Activated CD4-positive, CD25-positive, alpha-beta regulatory T cell treated with anti-CD3 and anti-CD28 coated beads, Interleukin-2, amount 50 U/mL, for 72 hours (primary cell): Measurements from ENCODE around the gene RAD23A.
"Not testable (repeated sequence)": the region's sequence is repeated elsewhere in the genome, so short reads cannot be mapped to it uniquely, and the experiment has no call there.

ENCODE experiments used
- DNase-seq: peaks from one replicate; pipeline ENCODE4 v3.0.0; 2021

RAD23A gene

GRCh38 chr19:12955996-12956395 is 10.3 kb downstream of the RAD23A start:
- DNase-seq: no peak

- DNase-seq: peak; percentile 89
Observed at GRCh38 chr19:12956446-12957388, 11.1 kb downstream of the RAD23A start, which contains the start of gene GADD45GIP1. Gene GADD45GIP1 (minus strand): TSS chr19:12957223. CDS start chr19:12957212, 11 bp downstream.

DNA sequence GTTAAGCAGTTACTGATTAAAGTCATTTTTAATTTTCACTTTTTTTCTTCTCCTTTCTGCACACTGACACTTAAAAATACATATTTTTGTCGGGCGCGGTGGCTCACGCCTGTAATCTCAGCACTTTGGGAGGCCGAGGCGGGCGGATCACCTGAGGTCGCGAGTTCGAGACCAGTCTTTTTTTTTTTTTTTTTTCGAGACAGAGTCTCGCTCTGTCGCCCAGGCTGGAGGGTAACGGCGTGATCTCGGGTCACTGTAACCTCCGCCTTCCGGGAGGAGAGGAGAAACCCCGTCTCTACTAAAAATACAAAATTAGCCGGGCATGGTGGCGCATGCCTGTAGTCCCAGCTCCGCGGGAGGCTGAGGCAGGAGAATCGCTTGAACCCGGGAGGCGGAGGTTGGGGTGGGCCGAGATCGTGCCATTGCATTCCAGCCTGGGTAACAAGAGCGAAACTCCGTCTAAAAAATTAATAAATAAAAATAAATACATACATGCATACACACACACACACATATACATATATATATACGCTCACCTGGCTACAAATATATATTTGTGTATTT is 11.8 kb downstream of the RAD23A start:
- not testable (repeated sequence) for DNase-seq

- DNase-seq: no peak
Observed at GRCh38 chr19:12959481-12959880, 13.8 kb downstream of the RAD23A start.

DNA sequence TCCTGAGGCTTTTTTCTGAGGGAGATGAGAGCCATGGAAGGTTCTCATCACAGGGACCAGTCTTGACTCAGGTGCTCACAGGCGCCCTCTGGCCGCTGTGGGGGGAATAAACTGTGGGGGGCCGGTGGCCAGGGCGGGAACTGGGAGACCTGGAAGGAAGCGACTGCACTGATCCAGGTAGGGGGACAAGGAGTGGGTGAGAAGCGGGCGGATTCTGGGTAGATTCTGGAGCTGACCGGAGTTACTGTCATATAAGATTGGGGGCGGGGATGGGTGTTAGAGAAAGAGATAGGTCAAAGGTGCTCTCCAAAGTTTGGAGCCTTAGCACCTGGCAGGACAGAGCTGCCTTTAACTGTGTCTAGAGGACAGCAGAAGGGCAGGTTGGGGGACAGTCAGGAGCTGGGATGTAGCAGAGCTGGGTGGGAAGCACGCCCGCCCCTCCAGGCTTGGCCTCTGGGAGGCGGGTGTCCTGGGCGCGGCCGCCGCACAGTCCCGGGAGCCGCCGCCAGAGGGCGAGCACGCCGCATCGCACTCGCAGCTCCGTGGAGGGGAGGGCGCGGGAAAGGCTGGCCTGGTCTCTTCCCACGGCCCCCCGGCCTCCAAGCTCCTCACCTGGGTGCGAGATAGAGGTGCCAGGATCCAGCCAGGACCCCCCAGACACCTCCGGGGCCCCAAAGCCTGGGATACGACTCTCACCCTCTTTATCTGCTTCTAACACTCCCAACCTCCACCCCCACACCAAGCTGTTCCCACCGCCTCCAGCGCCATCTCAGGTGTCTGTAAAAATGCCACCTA is 19.6 kb downstream of the RAD23A start:
- DNase-seq: peak; percentile 93

- no peak for DNase-seq
Observed at GRCh38 chr19:12965812-12966135, 20.1 kb downstream of the RAD23A start.

DNA sequence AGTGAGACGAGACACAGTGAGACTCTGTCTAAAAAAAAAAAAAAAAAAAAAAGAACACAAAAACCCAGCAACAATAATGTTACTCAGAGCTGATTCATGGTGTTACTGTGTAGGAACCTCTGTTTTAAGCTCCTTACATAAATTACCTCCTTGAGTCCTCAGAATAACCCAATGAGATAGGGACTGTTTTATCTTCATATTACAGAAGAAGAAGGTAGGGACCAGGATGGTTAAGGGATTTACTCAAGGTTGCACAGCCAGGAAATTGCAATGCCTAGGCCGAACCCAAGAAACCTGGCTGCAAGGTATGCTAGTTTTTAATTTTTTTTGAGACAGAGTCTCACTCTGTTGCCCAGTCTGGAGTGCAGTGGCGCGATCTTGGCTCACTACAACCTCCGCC is 22.2 kb downstream of the RAD23A start:
- DNase-seq: no peak

- no peak for DNase-seq
Observed at GRCh38 chr19:12969292-12969988, 23.8 kb downstream of the RAD23A start, which contains the start of gene DAND5. Gene DAND5 (plus strand): TSS chr19:12969576. CDS start chr19:12969661, 85 bp downstream.

DNA sequence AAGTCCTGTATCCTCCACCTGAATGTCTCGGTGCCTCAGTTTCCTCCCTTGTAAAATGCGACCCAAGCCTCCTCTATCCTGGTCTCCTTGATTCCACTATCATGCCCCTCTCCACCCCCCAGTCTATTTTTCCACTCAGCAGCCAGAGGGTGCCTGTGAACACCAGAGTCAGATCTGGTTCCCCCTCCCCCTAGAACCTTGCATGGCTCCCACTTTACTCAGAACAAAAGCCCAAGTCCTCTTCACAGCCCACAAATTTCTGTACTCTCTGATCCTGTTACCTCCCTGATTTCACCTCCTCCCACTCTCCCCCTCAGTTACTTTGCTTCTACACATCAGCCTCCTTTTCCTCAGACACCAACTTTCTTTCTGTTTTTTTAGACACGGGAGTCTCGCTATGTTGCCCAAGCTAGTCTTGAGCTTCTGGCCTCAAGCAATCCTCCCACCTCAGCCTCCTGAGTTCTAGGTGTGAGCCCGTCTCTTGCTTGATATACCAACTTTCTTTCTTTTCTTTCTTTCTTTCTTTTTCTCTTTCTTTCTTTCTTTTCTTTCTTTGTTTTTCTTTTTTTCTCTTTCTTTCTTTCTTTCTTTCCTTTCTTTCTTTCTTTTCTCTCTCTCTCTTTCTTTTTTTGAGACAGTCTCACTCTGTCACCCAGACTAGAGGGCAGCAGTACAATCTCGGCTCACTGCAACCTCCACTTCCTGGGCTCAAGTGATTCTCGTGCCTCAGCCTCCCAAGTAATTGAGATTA is 24.6 kb downstream of the RAD23A start:
- no peak for DNase-seq

- DNase-seq: no peak
Observed at GRCh38 chr19:12973236-12973635, 27.6 kb downstream of the RAD23A start.

DNA sequence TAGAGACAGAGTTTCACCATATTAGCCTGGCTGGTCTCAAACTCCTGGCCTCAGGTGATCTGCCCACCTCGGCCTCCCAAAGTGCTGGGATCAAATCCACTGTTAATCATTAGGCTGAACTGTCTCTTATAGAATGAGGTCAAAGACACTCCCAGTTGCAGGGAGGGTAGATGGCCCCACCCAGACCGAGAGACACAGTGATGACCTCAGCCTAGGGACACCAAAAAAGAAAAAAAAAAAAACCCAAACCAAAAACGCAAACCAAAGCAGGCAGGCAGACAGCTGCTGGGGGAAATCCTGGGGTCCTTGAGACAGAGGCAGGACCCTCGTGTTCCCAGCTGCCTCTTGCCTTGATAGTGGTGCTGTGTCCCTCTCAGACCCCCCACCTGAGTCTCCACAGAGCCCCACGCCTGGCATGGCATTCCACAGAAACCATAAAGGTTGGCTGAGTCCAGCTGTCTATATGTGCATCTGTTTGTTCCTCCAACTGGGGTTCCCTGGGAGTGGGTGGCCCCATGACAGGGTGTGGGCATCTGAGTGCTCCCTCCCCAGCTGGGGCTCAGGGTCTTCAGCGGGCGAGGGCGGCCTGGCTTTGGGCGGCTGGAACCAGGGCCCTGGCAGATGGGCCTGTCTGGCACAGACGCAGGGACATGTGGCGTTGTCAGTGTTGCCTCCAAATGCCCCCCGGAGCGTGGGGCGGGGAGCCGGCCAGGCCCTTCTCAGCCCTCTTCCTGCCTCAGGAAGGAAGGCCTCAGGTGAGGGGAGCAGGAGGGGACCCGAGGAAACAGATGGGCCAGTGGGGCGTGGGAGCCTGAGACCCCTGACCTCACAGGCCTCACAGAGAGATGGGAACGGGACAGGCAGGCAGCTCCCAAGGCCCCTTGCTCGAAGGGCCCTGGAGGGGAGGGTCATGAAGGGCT is 28.9 kb downstream of the RAD23A start:
- no peak for DNase-seq

DNA sequence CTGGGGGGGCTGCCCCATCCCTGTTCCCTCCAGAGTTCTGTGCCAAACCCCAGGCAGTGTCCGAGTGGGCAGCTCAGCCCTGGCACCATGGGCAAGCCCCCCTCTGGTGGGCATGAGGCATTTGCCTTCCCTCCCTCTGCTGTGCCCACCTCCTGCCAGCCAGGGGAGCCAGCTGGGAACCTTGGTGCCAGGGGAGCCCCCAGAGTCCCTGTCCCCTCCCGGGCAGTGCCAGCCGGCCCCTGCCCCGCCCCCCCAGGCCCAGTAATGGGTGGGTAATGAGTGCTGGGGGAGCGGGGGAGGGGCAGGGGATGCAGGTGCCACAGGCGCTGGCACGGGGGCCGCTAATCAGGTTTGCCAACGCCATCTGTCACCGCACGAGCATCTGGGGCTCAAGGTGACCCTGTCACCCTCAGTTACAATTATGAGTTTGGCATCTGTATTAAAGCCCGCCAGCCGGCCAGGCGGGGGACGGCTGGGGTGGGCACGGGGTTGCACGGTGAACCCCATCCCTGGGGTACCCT is 29.6 kb downstream of the RAD23A start:
- DNase-seq: no peak

DNA sequence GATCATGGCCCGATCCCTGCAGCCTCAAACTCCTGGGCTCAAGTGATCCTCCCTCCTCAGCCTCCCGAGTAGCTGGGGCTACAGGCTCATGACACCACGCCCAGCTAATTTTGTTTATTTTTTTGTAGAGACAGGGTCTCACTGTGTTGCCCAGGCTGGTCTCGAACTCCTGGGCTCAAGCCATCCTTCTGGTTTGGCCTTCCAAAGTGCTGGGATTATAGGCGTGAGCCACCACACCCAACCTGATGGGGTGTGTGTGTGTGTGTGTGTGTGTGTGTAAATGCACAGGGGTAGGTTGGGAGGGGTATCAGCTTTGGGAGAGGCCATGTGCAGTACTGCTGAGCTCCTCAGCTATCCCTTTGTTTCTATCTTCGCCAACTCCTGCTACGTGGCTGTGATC is 30.4 kb downstream of the RAD23A start:
- not testable (repeated sequence) for DNase-seq

DNA sequence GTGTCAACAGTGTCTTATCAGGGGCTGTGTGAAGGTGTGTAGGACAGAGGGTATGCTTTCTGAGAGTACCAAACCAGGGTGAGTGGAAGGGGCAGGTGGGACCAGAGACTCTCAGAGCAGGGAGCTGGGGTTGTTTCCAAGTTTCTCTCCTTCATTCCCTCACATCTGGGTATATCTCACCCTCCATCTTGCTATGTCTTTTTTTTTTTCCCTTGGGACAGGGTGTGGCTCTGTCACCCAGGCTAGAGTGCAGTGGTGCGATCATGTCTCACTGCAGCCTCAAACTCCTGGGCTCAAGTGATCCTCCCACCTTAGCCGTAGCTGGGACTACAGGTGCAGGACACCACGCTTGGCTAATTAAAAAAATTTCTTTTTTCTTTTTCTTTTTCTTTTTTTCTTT is 34.3 kb downstream of the RAD23A start:
- no peak for DNase-seq

DNA sequence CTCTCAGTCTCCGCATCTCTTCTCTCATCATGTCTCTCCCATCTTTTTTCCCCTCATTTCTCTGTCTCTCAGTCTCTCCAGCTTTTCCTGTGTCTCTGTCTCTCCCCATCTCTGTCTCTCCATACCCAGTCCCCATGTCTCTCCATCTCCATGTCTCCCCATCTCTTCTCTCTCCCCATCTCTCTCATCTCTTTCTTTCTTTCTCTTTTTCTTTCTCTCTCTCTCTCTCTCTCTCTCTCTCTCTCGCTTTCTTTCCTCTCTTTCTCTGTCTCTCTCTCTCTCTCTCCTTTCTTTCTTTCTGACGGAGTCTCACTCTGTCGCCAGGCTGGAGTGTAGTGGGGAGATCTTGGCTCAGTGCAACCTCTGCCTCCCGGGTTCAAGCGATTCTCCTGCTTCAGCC is 37.0 kb downstream of the RAD23A start:
- no peak for DNase-seq

DNA sequence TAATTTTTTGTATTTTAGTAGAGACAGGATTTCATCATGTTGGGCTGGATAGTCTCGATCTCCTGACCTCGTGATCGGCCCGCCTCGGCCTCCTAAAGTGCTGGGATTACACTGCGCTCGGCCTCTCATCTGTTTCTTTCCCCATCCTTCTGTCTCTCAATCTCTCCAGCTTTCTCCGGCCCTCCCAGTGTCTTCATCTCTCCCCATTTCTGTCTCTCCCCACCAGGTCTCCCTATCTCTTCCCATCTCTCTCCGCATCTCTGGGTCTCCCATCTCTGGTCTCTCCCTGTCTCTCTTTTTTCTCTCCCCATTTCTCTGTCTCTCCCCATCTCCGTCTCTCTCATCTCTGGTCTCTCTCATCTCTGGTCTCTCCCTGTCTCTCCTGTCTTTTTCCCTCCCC is 37.4 kb downstream of the RAD23A start:
- DNase-seq: no peak

DNA sequence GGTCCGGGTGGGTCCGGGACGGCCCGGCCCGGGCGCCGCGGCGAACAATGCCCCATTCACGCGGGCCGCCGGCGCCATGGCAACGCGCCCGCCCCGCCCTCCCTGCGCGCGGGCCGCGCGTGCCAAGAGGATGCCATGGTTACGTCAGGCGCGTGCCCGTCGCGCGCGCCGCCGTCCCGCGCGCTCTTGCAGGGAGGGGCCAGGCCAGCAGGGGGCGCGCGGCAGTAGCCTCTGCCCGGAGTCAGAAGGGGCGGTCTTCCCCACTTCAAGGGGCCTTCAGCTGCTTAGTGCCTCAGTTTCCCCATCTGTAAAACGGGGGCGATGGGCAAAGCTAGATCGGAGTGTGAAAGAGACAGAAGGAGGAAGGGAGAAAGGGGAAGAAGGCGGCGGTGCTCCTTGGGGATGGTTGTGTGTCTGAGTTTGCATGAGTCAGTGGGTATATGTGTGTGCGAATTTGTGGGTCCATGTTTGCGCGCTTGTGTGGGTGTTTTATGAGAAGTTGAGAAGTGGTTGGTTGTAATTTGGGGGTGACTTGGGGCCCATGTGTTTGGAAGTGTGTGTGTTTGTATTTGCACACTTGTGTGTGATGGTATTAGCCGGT is 38.0 kb downstream of the RAD23A start:
- DNase-seq: peak; percentile 87

- no peak for DNase-seq
Observed at GRCh38 chr19:12984143-12984627, 38.5 kb downstream of the RAD23A start.

GRCh38 chr19:12984683-12985048 is 39.0 kb downstream of the RAD23A start:
- no peak for DNase-seq
